ENCODE measurements around the gene LARGE2. TPM values are rescaled to one million over a fixed set of nuclear protein-coding genes. Genes with fewer than 3 reads are reported as not detected.

Gene LARGE2
- total and polyA plus RNA-seq, 9 of the 15 experiments (the other 6 are each of a cell fraction or from before 2014, with no cell fraction given): 0.56 to 14.1 (median 6.6) TPM

DNA sequence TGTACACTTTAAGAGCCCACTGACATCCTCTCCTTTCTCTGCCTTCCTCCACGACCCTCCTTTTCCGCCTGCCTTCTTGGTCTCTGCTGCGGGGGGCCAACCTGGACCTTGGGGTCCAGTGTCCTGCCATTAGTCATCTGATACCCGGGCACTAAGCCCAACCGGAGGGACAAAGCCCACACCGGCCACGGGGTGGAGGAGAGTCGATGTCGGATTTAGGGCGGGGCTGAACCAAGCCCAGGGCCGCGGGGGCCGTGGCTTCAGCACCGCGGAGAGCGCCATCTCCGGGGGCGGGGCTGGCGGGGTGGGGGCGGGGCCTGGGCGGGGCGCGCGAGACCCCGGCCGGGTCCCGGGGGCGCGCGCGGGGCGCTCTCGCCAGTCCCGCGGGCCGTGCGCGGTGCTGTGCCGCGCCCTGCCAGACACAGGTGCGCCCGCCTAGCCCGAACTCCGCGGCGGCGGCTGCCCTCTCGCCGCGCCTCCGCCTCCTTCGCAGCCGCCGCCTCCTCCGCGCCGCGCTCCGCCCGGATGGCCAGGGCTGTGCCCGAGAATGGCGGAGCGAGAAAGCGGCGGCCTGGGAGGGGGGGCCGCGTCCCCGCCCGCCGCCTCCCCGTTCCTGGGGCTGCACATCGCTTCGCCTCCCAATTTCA lies 37.1 kb upstream of the LARGE2 start, which contains the start of gene MAPK8IP1 (continued):
- TF ChIP-seq, protein P1, sequence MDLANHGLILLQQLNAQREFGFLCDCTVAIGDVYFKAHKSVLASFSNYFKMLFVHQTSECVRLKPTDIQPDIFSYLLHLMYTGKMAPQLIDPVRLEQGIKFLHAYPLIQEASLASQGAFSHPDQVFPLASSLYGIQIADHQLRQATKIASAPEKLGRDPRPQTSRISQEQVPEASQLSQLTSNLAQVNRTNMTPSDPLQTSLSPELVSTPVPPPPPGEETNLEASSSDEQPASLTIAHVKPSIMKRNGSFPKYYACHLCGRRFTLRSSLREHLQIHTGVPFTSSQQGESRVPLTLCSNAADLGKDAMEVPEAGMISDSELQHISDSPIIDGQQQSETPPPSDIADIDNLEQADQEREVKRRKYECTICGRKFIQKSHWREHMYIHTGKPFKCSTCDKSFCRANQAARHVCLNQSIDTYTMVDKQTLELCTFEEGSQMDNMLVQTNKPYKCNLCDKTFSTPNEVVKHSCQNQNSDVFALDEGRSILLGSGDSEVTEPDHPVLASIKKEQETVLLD (IDR thresholded peaks at IDR 0.05): no peak
- TF ChIP-seq, protein P2, sequence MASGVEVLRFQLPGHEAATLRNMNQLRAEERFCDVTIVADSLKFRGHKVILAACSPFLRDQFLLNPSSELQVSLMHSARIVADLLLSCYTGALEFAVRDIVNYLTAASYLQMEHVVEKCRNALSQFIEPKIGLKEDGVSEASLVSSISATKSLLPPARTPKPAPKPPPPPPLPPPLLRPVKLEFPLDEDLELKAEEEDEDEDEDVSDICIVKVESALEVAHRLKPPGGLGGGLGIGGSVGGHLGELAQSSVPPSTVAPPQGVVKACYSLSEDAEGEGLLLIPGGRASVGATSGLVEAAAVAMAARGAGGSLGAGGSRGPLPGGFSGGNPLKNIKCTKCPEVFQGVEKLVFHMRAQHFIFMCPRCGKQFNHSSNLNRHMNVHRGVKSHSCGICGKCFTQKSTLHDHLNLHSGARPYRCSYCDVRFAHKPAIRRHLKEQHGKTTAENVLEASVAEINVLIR (CRISPR knock-in tag; IDR thresholded peaks at IDR 0.05): no peak
- TF ChIP-seq GABPA (tag; conservative IDR thresholded peaks at IDR 0.05; ENCODE audit: low read depth) (0 out of 2 replicates have a peak, but pooled peaks have one; percentile 21), ZBTB7A (IDR thresholded peaks at IDR 0.05; ENCODE audit: borderline replicate concordance, control insufficient read depth, low read depth, low read length) (peak; percentile 54; the same call in 1 of the 2 replicates), E2F3 (CRISPR knock-in tag; IDR thresholded peaks at IDR 0.05) (no peak), ZFP36 (IDR thresholded peaks at IDR 0.05; ENCODE audit: low read depth, low read length, partially characterized antibody) (peak; percentile 33), TAF1 (IDR thresholded peaks at IDR 0.05; ENCODE audit: control insufficient read depth, extremely low read depth, insufficient read depth, low read length, severe bottlenecking) (no peak), ARID2 (IDR thresholded peaks at IDR 0.05) (no peak), PML (IDR thresholded peaks at IDR 0.05; ENCODE audit: low read length) (no peak)
- TF ChIP-seq, protein P3, sequence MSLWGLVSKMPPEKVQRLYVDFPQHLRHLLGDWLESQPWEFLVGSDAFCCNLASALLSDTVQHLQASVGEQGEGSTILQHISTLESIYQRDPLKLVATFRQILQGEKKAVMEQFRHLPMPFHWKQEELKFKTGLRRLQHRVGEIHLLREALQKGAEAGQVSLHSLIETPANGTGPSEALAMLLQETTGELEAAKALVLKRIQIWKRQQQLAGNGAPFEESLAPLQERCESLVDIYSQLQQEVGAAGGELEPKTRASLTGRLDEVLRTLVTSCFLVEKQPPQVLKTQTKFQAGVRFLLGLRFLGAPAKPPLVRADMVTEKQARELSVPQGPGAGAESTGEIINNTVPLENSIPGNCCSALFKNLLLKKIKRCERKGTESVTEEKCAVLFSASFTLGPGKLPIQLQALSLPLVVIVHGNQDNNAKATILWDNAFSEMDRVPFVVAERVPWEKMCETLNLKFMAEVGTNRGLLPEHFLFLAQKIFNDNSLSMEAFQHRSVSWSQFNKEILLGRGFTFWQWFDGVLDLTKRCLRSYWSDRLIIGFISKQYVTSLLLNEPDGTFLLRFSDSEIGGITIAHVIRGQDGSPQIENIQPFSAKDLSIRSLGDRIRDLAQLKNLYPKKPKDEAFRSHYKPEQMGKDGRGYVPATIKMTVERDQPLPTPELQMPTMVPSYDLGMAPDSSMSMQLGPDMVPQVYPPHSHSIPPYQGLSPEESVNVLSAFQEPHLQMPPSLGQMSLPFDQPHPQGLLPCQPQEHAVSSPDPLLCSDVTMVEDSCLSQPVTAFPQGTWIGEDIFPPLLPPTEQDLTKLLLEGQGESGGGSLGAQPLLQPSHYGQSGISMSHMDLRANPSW (CRISPR knock-in tag; IDR thresholded peaks at IDR 0.05): no peak
- TF ChIP-seq, protein P4, sequence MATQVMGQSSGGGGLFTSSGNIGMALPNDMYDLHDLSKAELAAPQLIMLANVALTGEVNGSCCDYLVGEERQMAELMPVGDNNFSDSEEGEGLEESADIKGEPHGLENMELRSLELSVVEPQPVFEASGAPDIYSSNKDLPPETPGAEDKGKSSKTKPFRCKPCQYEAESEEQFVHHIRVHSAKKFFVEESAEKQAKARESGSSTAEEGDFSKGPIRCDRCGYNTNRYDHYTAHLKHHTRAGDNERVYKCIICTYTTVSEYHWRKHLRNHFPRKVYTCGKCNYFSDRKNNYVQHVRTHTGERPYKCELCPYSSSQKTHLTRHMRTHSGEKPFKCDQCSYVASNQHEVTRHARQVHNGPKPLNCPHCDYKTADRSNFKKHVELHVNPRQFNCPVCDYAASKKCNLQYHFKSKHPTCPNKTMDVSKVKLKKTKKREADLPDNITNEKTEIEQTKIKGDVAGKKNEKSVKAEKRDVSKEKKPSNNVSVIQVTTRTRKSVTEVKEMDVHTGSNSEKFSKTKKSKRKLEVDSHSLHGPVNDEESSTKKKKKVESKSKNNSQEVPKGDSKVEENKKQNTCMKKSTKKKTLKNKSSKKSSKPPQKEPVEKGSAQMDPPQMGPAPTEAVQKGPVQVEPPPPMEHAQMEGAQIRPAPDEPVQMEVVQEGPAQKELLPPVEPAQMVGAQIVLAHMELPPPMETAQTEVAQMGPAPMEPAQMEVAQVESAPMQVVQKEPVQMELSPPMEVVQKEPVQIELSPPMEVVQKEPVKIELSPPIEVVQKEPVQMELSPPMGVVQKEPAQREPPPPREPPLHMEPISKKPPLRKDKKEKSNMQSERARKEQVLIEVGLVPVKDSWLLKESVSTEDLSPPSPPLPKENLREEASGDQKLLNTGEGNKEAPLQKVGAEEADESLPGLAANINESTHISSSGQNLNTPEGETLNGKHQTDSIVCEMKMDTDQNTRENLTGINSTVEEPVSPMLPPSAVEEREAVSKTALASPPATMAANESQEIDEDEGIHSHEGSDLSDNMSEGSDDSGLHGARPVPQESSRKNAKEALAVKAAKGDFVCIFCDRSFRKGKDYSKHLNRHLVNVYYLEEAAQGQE (IDR thresholded peaks at IDR 0.05; ENCODE audit: borderline replicate concordance): peak; percentile 98
- TF ChIP-seq, protein P4 (CRISPR knock-in tag; IDR thresholded peaks at IDR 0.05; ENCODE audit: low read depth): peak; percentile 95

Data from K562 (cell line).